Stimulated activated CD4-positive, alpha-beta T cell treated with anti-CD3 and anti-CD28 coated beads, Interleukin-12 subunit alpha, Interleukin-12 subunit beta, amount 100 ng/mL, for 4 hours (primary cell): ENCODE measurements around the gene ARHGEF4.
"Not testable (repeated sequence)": the region's sequence is repeated elsewhere in the genome, so short reads cannot be mapped to it uniquely, and the experiment has no call there.

Source experiments
- DNase-seq: peaks from one replicate; pipeline ENCODE4 v3.0.0-alpha.2; 2020

Gene ARHGEF4

GRCh38 chr2:131058214-131058843 lies 221.6 kb downstream of the ARHGEF4 start:
- no peak for DNase-seq

- no peak for DNase-seq
Measured at GRCh38 chr2:131058920-131059319, 222.2 kb downstream of the ARHGEF4 start.

DNA sequence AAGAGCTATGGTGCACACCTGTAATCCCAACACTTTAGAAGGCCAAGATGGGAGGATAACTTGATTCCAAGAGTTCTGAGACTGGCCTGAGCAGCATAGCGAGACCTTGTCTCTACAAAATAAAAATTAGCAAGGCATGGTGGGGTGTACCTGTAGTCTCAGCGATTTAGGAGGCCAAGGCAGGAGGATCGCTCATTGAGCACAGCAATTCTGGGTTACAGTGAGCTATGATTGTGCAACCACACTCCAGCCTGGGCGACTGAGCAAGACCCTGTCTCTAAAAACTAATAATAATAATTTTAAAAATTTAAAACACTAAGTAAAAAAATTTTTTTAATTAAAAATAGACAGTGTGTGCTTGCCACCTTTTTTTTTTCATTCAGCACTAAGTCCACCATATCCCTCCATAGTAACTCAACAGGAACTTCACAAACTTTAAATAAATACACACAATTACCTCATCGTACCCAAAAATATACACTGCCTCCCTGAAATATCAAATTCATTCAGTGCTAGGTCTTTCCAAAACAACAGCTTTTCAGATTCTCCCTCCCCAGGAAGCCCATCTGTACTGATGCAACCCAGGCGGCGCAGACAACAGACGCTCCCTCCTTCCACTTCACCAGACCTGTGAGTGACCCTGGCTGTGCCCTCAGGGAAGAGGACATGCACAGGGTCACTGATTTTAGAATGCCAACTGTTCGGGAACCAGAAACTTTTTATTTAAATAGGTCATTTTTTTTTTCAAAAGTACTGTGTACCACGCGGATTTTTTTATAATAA lies 227.0 kb downstream of the ARHGEF4 start:
- DNase-seq = no peak

DNA sequence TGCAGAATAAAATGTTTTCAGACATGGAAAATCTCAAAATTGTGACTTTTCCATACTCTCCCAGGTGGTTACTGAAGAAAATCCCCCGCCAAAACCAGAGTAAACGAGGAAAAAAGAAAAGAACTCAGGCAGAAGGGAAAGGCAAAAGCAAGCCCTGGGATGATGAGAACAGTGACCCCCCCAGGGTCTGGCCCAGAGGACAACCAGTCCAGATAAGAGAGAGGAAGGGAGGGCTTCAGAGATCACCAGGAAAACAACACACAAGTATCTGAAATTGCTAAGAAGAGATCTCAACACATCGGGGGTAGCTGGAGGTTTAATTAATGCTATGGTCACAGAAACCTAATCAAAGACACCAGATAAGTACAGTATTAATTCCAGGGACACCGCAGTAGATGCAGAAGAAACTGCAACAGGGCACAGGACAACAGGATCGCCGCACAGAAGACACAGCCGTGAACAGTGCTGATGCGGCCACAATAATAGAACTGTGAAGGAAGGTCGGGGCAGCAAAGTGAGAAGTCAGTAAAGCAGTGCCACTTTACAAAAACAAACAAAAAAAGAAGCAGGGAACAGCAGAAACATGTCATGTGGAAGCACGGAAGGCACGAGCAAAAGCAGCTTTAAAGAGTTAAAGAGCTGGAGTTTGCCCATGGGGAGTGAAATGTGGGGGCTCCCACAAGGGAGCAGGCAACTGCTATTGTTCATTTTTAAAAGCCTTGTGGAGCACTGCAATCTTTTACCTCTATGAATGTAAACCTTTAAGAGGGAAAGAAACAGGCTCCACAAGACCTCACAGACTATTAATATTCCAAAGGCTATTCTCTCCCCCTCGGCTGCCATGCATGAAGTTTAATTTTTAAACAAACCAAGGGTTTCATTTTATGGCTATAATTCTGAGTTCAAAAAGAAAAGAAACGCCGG lies 228.1 kb downstream of the ARHGEF4 start:
- no peak for DNase-seq

DNA sequence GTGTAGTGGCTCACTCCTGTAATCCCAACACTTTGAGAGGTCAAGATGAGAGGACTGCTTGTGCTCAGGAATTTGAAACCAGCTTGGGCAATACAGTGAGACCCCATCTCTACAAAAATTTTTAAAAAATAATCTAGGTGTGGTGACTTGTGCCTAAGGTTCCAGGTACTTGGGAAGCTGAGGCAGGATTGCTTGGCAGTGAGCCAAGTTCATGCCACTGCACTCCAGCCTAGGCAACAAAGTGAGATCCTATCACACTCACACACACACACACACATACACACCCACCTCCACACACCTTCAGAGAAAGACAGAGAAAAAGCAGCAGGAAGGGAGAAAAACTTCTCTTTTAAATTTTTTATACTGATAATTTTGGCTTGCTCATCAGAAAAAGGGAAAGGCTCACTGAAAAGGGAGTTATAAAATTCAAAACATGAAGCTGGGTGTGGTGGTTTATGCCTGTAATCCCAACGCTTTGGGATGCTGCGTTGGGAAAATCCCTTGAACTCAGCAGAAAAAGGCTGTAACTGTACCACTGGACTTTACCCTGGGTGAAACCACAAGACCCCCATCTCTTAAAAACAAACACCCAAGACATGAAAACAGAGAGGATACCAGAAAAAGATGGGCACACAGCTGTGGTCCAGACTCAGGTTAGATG lies 230.9 kb downstream of the ARHGEF4 start:
- no peak for DNase-seq

DNA sequence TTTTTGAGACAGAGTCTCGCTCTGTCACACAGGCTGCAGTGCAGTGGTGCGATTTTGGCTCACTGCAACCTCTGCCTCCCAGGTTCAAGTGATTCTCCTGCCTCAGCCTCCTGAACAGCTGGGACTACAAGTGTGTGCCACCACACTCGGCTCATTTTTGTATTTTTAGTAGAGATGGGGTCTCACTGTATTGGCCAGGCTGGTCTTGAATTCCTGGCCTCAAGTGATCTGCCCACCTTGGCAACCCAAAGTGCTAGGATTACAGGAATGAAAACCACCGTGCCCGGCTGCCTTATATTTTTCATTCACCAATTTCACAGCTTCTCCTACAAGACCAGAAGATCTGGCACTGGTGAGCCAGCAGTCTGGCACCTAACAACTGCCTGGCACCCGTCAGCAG lies 231.5 kb downstream of the ARHGEF4 start:
- DNase-seq = not testable (repeated sequence)

GRCh38 chr2:131075578-131075977 lies 238.9 kb downstream of the ARHGEF4 start:
- not testable (repeated sequence) for DNase-seq

- no peak for DNase-seq
Measured at GRCh38 chr2:131076707-131077106, 240.0 kb downstream of the ARHGEF4 start.

GRCh38 chr2:131077182-131077846 lies 240.6 kb downstream of the ARHGEF4 start:
- DNase-seq = no peak

DNA sequence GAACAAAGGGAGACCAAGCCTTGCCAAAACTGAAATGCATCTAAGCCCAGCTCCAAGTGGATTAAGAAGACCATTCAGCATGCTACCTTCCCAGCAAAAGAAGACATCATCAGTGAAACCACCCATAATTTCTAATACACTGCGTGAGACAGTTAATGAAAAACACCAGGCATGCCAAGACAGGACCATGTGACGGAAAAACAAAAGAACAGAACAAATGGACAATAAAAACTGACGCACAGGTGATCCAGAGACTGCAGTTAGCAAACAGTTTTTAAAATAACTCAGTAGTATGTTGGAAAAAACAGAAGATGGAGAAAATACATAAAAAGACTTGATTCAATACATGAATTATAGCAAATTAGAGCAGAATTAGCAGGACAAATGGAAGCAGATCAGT lies 241.3 kb downstream of the ARHGEF4 start:
- DNase-seq = no peak

DNA sequence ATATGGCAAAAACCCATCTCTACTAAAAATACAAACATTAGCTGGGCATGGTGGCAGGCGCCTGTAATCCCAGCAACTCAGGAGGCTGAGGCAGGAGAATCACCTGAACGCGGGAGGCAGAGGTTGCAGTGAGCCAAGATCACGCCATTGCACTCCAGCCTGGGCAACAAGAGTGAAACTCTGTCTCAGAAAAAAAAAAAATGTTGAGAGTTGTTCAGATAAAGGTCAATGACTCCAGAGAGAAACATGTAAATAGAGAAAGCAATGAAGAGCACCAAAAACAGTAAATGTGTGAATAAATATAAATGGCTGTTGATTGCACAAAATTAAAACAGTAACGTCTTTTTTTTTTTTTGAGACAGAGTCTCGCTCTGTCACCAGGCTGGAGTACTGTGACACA lies 243.2 kb downstream of the ARHGEF4 start:
- not testable (repeated sequence) for DNase-seq

DNA sequence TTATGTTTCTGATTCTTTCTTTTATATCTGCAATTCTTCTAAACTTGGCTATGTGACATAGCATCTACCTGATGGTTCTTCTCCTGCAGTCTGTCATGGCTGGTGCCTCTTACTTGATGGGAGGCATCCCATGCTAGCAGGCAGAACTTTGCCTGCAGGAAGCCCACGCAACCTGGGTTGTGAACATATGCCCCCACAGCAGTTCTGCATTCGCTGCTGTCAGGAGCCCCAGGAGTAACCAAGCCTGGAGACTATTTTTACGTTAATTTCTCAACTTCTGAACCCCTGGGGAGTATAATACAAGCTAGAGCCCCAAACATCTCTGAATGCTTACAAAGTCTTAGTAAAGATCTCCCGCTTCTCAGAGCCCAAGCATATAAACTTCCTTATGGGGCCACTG lies 244.5 kb downstream of the ARHGEF4 start:
- DNase-seq = no peak

- no peak for DNase-seq
Measured at GRCh38 chr2:131085646-131086045, 248.9 kb downstream of the ARHGEF4 start.

GRCh38 chr2:131092458-131093005 lies 255.8 kb downstream of the ARHGEF4 start:
- DNase-seq = no peak

- peak; percentile 85 for DNase-seq
Measured at GRCh38 chr2:131093006-131093695, 256.4 kb downstream of the ARHGEF4 start, which contains the start of gene FAM168B. FAM168B (minus strand) TSS chr2:131093460; CDS start chr2:131082646, 10,814 bp downstream.

- peak; percentile 12 for DNase-seq
Measured at GRCh38 chr2:131093696-131094462, 257.2 kb downstream of the ARHGEF4 start.

GRCh38 chr2:131094463-131095281 lies 258.0 kb downstream of the ARHGEF4 start:
- no peak for DNase-seq
